ENCODE measurements around the gene GPR55.

- TF ChIP-seq POLR2AphosphoS5 (IDR thresholded peaks at IDR 0.05) (no peak), CTCF (IDR thresholded peaks at IDR 0.05; ENCODE audit: poor library complexity, severe bottlenecking) (no peak), REST (IDR thresholded peaks at IDR 0.05; ENCODE audit: borderline replicate concordance) (no peak), EZH2 (IDR thresholded peaks at IDR 0.05; ENCODE audit: borderline replicate concordance, insufficient read depth, low read length, poor library complexity, severe bottlenecking) (no peak), RAD21 (conservative IDR thresholded peaks at IDR 0.05) (no peak), EP300 (conservative IDR thresholded peaks at IDR 0.05; ENCODE audit: poor library complexity, severe bottlenecking) (no peak), TAF1 (IDR thresholded peaks at IDR 0.05; ENCODE audit: low read depth) (no peak), MXI1 (conservative IDR thresholded peaks at IDR 0.05; ENCODE audit: poor library complexity, severe bottlenecking) (no peak)
Measured at GRCh38 chr2:230891509-230891908, 33.5 kb downstream of the GPR55 start.

Measured in neural cell (in vitro differentiated cells).